ENCODE results near the gene COL2A1.

COL2A1 gene

DNA sequence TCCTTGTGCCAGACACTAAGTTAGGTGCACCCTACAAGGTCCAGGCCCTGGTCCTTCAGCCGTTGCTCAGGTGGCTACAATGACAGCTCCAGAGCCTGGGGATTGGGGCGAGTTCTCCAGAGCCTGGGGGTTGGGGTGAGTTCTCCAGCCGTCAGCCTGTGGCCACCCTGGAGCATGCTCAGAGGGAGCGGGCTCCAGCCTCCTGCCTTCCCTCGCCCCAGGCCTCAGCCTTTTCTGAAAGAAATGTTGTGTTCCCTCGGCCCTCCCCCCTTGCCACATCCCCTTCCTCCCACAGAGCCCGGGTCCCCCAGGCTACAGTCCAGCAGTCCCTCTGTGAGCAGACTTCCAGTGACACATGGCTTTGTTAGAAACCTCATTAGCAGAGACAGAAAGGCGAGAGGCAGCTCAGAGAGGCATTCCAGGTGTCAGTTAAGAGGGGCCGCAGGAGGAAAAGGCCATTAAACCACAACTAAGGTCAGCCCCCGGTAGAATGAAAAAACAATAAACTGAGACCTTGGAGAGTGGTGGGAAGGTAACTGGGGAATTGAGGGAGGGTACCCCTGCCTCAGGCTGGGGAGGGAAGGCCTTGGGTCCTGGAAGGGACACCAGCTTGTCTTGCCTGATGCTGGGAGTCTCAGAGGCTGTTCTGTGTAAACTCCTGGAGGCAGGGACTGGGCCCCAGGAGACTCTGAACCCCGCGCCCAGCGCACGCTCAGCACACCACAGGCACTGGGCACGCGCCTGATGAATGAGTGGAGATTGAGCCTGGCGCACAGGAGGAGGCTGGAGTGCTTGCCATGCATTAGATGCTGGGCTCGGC is 23.1 kb upstream of the COL2A1 start:
- H3K27me3 ChIP-seq = no peaks in the 10 kb centered on the region
- TF ChIP-seq, protein P1, sequence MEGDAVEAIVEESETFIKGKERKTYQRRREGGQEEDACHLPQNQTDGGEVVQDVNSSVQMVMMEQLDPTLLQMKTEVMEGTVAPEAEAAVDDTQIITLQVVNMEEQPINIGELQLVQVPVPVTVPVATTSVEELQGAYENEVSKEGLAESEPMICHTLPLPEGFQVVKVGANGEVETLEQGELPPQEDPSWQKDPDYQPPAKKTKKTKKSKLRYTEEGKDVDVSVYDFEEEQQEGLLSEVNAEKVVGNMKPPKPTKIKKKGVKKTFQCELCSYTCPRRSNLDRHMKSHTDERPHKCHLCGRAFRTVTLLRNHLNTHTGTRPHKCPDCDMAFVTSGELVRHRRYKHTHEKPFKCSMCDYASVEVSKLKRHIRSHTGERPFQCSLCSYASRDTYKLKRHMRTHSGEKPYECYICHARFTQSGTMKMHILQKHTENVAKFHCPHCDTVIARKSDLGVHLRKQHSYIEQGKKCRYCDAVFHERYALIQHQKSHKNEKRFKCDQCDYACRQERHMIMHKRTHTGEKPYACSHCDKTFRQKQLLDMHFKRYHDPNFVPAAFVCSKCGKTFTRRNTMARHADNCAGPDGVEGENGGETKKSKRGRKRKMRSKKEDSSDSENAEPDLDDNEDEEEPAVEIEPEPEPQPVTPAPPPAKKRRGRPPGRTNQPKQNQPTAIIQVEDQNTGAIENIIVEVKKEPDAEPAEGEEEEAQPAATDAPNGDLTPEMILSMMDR (IDR thresholded peaks at IDR 0.05; ENCODE audit: low read depth, low read length) = no peak
- no peak overlapping the region for H3K4me3 ChIP-seq (ENCODE audit: low read depth, low read length)
- DNase-seq = no peak
- no peaks in the 10 kb centered on the region for H3K9me3 ChIP-seq
- no peaks in the 10 kb centered on the region for H3K36me3 ChIP-seq
- no peaks in the 10 kb centered on the region for H3K4me1 ChIP-seq

DNA sequence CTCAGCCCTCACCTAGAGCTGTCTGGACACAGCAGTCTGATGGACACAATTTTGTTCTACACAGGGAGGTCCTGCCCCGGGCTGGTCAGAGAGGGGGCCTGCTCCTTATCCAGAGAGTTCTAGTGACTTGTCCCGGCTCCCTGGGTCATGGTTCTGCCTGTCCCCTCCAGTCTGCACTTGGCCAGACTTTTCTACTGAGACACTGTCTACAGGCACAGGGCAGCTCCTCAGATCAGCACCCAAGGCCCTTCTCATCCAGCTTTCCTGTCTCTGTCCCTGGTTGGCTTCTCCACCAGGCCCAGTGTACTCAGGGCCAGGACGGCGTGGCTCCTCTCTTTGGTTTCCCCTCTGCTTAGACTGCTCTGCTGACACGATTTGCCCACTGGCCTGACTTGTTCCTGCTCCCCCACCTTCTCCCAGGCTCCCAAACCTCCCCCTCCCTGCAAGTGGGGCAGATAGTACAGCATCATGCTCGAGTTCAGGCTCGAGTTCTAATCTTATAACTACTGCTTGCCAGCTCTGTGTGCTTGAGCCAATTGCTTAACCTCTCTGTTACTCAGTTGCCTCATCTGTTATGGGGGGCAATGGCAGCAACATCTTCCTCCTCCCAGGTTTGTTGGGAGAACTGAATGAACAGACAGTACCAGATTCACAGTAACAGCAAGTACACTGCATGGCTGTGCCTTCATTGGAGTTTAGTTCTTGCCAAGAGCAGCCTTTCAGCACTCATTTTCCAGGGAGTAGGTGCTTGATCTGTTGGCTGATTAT is 22.0 kb upstream of the COL2A1 start:
- H3K9me3 ChIP-seq = no peaks in the 10 kb centered on the region
- DNase-seq = no peak

DNA sequence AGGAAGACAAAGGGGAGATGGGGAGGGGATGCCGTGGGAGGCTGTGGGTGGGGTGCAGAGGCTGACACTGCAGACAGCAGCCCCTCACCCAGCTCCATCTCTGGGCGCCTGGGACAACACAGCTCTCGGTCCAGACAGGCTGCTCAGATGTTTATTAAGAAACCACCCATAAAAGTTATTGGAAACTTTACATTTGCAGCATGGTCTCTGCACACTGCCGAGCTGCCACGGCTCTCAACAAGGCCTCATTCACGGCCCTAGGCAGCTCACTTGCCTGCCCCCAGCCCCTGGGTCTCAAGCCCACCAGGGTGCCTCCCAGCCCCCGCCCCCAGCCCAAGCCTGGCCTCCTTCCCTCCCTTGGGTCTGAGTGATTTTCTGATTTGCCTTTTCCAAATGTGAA is 21.0 kb upstream of the COL2A1 start:
- no peaks in the 10 kb centered on the region; the same call in 1 of the 2 replicates for H3K27me3 ChIP-seq
- no peaks in the 10 kb centered on the region for H3K9me3 ChIP-seq
- no peaks in the 10 kb centered on the region for H3K4me1 ChIP-seq
- no peak for DNase-seq
- TF ChIP-seq, protein P1 (IDR thresholded peaks at IDR 0.05; ENCODE audit: low read depth, low read length) = no peak
- H3K36me3 ChIP-seq = no peaks in the 10 kb centered on the region
- no peak overlapping the region for H3K4me3 ChIP-seq (ENCODE audit: low read depth, low read length)

More for the DNA sequence above, 22.0 kb upstream of the COL2A1 start:
- Histone ChIP-seq H3K36me3 (no peaks in the 10 kb centered on the region), H3K27me3 (no peaks in the 10 kb centered on the region; the same call in 1 of the 2 replicates), H3K4me1 (no peaks in the 10 kb centered on the region), H3K4me3 (ENCODE audit: low read depth, low read length) (no peak overlapping the region)
- TF ChIP-seq, protein P1 (IDR thresholded peaks at IDR 0.05; ENCODE audit: low read depth, low read length) = no peak

DNA sequence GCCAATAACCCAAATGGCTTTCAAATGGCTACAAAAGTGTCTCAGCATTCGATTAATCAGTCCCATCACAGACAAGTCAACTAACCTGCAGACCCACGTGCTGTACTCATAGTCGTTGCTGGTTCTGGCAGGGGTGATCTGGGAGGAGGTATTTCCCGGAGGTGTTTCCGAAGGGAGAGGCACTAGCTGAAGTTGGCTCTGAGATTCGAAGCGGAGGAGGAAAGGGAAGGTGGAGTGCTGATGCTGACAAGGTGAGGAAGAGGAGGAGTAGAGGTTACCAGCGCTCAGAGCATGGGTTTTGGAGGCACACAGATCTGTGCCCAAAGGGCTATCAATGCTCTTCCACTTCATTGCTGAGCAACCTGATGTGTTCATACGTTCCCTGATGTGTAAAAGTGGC is 20.5 kb upstream of the COL2A1 start:
- Histone ChIP-seq H3K27me3 (peaks cover under 1% of the 10 kb centered on the region), H3K4me1 (no peaks in the 10 kb centered on the region)
- TF ChIP-seq, protein P1 (IDR thresholded peaks at IDR 0.05; ENCODE audit: low read depth, low read length) = no peak

DNA sequence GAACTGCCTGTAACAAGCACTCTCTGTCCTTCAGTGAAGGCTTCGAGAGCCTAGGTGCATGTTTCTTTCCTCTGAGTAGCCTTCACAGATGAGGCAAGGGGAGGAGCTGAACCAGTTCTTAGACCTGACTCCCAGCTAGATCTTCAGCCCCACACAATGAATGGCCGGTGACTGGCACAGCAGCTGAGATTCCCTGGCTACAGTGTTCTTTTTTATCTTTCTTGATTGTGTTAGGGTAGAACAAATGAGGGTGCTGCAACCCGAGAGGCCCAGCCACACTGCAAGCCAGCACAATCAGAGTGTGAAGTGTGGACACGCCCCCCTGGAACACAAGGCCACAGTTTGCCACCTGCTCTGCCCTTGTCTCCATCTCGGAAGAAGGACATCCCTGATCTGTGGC is 19.1 kb upstream of the COL2A1 start:
- no peaks in the 10 kb centered on the region for H3K36me3 ChIP-seq
- no peak for DNase-seq
- H3K4me1 ChIP-seq = no peaks in the 10 kb centered on the region
- H3K4me3 ChIP-seq (ENCODE audit: low read depth, low read length) = no peak overlapping the region
- TF ChIP-seq, protein P1 (IDR thresholded peaks at IDR 0.05; ENCODE audit: low read depth, low read length) = no peak
- peaks cover 11% of the 10 kb centered on the region for H3K27me3 ChIP-seq
- no peaks in the 10 kb centered on the region for H3K9me3 ChIP-seq

More for the DNA sequence above, 20.5 kb upstream of the COL2A1 start:
- DNase-seq = no peak
- no peaks in the 10 kb centered on the region for H3K9me3 ChIP-seq
- H3K36me3 ChIP-seq = no peaks in the 10 kb centered on the region
- no peak overlapping the region for H3K4me3 ChIP-seq (ENCODE audit: low read depth, low read length)
